GDM1 (cell line): ENCODE measurements around the gene PNCK.
"Not testable (repeated sequence)": the region's sequence is repeated elsewhere in the genome, so short reads cannot be mapped to it uniquely, and the experiment has no call there.

Source experiments
- DNase-seq: peaks from one replicate; lab custom pipeline; 2025; lab: John Stamatoyannopoulos, UW

PNCK gene

DNA sequence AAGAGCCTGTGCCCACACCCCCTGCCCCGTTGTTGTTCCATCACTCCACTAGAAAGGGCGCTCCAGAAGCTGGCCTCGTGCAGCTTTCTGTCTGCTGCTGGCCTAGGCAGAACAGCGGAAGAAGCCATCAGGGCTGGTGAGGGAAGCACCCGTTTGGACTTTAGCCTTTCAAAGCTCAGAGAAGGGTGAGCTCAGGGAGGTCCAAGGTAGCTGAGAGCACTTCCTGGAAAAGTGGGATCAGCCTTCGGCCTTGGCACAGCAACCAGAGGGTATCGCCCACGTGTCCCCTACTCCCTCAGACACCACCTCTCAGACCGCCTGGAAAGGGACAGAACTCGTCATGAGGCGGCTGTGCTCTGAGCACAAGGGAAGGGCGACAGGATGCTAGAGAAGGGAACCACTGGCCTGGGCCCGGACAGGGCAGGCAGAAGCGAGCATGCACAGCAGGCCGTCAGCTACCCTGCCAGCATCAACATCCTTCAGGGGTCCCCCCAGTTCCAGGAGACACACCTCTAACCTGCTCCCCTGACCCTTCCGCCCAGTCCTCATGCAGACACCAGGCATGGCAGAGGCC, 25.7 kb upstream of the PNCK start:
- not testable (repeated sequence) for DNase-seq

DNA sequence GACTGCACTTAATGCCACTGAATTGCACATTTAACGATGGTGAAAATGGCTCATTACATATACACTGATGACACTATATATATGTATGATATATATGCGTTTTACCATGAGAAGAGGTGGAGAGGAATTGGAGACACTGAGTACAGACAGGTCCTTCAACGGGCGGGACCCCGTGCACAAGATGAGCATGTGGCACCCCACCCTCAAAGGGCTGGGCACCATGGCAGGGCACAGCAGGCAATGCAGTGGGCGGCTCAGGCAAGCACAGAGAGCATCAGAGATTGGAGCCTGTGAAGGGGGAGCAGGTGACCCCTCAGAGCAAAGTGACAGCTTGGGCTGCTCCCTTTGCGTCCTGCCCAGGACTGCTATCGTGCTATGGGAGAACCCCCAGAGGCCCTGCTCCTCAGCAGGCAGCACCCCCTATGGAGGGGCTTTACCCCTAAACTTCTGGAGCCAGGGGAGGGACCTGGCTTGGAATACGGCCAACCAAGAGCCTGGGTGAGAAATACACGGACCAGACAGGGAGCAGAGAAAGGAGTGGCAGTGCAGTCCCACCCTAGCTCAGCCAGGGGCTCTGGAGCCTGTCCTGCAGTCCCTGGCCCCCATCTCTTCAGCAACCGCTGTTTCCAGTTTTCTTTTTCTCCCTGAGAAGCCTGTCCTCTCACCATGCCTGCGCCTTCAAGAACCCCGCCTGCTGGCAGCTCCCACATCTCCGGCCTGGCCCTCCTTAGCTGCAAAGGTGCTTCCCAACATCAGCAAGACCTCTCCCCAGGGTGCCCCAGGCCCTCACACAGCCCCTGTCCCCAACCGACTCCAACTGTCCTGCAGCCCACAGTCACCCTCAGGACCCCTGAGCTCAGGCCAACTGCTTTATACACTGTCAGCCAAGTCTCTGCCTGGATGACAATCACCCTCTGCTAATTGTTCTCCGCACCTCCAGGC, 24.6 kb upstream of the PNCK start:
- no peak for DNase-seq

DNA sequence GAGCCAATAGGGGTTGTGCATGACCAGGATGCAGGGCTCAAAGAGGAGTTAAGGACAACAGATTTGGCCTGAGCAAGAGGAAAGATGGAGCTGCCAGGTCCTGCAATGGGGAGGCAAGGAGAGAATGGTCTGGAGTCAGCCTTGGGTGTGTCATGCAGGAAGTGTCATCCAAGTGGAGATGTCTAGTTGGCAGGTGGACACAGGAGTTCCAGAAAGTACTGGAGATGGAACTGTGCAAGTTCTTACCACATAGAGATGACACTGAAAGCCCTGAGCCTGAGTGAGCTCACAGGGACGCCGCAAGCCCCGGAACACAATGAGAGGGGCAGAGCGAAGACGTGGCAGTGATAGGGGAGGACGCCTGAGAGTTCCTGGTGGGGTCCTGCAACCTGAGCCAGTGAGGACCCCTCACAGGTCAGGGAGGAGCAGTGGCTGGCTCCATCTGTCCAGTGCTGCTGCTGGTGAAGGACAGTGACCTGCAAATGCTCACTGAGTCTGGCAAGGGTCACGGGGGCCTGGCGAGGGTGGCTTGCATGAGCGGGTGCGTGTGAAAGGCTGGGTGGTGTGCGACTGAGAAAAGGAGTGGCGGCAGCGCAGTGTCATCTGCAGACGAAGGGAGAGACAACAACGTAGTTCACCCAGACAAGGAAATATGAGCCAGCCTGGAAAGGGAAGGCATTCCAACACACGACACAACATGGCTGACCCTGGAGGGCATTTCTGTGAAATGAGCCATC, 23.5 kb upstream of the PNCK start:
- not testable (repeated sequence) for DNase-seq

GRCh38 chrX:153696538-153696937, 22.9 kb upstream of the PNCK start:
- DNase-seq, result not testable (repeated sequence)

GRCh38 chrX:153696100-153696499, 22.5 kb upstream of the PNCK start:
- DNase-seq, result no peak

DNA sequence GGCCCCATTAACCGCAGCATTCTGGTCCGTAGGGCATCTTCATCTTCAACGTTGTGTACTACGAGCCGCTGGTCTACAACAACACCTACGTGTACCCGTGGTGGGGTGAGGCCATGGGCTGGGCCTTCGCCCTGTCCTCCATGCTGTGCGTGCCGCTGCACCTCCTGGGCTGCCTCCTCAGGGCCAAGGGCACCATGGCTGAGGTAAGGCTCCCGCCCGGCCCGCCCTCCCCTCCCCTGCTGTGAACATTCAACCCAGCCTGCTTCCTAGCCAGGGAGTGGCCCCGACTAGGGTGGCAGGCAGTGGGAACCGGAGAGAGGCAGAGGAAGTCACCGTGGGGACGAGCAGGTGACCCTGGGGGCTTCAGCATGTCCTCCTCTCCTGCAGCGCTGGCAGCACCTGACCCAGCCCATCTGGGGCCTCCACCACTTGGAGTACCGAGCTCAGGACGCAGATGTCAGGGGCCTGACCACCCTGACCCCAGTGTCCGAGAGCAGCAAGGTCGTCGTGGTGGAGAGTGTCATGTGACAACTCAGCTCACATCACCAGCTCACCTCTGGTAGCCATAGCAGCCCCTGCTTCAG, 21.2 kb upstream of the PNCK start:
- DNase-seq, result no peak

GRCh38 chrX:153694256-153694655, 20.6 kb upstream of the PNCK start:
- DNase-seq, result not testable (repeated sequence)

DNA sequence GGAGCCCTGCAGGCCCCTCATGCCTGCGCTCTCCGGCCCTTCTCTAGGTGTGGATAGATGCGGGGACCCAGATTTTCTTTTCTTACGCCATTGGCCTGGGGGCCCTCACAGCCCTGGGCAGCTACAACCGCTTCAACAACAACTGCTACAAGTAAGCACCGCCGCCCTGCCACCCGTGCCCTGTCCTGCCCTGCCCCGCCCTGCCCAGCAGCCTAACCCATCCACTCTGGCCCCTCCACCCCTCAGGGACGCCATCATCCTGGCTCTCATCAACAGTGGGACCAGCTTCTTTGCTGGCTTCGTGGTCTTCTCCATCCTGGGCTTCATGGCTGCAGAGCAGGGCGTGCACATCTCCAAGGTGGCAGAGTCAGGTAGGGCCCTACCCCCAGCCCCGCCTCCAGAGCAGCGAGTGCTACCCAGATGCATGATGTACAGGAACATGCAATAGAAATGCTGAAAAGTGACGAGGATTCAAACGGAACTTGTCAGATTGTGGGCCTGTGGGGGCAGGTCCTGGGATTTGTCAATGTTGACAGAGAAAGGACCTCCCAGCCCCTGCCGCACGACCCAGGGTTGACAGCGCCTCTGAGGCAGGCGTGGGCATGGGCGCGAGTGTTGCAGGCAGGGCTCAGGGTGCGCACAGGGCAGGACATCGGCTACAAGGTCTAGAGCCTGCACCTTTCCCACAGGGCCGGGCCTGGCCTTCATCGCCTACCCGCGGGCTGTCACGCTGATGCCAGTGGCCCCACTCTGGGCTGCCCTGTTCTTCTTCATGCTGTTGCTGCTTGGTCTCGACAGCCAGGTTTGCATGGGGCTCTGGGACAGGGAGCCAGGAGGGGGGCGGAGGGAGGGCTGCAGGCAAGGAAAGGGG, 19.8 kb upstream of the PNCK start:
- no peak for DNase-seq

DNA sequence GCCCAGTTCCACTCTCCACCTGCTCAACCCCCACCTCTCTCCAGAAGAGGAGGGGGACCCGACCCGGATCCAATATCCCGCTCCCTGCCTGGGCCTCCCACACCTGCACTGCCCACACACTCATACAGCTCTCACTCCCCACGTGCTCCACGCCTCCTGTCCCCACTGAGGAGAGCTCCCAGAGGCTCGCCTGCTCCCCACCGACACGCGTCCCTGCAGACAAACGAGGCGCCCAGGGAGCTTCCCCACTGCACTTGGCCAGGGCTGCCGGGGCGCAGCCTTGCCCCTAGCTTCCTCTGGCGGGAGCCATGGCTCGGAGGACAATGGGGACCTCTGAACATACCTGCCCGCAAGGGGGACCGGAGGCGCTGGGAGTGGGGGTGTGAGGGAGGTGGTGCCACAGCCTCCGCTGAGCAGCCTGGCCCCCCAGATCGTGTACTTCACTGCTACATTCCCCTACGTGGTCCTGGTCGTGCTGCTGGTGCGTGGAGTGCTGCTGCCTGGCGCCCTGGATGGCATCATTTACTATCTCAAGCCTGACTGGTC, 19.1 kb upstream of the PNCK start:
- no peak for DNase-seq

DNA sequence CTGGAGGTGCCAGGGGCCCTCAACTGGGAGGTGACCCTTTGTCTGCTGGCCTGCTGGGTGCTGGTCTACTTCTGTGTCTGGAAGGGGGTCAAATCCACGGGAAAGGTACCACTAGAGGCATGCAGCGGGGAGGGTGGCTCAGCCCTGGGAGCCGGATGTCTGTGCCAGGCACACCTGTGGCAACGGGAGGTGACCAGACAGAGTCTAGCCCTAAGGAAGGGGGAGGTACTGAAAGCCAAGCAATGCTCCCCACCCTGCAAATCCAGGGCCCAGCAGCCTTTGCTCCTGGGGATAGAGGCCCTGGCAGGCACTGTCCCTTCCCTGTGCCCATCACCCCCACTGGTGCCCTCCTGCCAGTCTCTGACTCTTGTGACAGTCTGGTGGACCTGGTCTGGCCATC, 18.4 kb upstream of the PNCK start:
- no peak for DNase-seq

GRCh38 chrX:153691032-153691827, 17.6 kb upstream of the PNCK start:
- DNase-seq, result not testable (repeated sequence)

DNA sequence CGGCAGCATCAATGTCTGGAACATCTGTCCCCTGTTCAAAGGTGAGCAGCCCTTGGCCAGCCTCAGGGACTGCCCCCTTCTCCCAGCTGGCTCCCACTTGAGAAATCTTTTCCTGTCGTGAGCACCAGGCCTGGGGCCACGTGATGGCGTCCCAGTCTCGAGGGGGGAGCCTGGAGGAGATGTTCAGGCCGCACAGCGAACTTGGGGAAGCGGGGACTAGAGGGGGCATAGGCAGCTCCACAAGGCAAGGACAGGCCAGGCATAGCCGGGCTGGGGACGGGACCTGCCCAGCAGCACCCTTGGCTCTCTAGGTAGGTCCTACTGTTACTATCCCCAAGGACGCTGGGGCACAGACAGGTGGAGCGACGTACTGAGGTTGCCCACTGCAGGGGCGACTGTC, 16.9 kb upstream of the PNCK start:
- DNase-seq, result no peak

DNA sequence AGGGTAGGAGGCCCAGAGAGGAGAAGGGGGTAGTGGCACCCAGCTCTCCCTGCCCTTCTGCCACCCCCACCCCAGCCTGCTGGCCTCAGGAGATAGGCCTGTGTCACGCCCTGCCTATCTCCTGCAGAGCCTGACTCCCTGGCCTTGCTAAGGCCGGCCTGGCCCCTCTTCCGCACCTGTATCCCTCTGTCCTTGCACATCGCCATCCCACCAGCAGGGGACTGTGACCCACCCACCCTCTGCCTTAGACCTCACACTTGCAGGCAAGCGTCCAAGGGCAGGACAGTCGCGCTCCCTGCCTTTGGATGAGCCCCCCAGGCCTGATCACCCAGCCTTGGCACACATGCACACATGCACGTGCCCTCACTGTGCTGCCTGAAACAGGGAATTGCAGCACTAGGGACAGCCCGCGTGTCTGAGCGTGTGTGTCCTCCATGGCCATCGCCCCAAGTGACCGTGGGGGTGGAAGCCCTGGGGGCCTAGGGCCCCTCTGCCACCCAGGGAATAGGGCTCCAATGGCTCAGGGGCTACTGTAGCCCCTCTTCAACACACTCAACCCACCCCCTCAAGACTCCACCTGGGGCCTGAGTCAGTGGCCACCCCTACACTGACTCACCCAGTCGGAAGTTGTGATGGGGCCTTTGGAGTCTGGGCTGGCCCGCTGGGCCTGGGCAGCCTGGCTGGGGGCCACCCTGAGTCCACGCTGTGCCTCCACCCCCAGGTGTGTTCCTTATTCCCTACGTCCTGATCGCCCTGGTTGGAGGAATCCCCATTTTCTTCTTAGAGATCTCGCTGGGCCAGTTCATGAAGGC, 16.2 kb upstream of the PNCK start:
- DNase-seq, result no peak

- DNase-seq, result no peak
Observed at GRCh38 chrX:153688911-153689590, 15.4 kb upstream of the PNCK start.

DNA sequence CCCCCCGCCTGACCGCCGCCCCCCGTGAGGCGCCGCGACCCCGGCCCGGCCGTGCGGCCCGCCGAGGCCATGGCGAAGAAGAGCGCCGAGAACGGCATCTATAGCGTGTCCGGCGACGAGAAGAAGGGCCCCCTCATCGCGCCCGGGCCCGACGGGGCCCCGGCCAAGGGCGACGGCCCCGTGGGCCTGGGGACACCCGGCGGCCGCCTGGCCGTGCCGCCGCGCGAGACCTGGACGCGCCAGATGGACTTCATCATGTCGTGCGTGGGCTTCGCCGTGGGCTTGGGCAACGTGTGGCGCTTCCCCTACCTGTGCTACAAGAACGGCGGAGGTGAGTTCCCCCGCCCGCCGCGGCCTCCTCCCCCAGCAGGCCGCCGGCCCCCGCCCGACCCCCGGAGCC, 14.9 kb upstream of the PNCK start:
- no peak for DNase-seq

DNA sequence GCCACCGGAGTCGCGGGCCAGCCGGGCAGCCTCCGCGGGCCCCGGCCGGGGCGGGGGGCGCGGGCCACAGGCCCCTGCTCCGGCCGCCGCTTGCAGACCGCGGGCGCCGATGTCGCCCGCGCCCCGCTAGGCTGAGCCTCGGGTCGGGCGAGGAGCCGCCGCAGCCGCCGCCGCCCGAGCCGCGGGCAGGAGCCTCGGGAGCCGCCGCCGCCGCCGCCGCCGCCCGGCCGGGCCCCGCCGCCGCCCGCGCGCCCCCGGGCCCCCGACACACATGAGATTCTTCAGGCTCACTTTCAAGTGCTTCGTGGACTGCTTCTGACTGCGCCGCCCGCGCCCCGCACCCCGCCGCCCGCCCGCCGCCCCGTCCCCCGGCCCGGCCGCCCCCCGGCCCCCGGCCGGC, 14.5 kb upstream of the PNCK start:
- no peak for DNase-seq

DNA sequence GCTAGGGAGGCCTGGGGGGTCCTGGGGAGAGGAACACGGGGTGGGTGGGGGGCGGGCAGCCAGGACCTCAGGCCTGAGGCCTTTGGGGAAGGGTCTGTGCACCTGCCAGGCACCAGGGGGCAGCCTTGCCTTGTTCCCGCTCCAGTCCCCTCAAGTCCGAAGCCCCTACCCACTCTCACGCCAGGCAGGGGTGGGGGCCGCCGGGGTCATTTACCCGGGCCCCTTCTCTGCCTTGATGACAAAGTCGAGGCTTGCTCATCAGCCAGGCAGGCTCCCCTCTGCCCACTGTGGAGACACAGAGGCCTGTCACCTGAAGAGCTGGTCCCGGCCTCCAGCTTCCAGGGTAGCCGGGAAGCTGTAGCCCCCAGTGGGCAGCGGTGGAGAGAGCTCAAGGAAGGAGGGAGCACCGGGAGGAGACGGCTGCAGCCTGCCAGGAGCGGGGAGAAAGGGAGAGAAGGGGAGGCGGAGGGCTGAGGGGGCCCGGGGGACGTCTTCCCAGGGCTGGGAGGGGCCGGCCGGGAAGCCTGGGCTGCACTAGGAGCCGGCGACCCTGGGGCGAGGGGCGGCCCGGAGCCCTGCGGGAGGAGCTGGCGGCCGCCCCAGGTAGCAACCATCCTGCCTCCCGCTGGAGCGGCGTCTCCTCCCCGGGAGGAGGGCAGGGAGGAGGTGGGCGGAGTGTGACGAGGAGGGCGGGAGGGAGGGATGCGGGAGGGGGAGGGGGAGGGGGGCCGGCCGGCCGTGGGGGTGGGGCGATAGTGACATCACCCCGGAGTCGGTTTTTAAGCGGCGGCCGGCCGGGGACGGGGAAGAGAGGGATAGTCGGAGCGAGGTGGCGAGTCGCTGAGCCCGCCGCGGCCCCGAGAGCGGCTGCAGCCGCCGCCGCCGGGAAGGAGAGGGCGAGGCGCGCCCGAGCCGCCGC, 13.8 kb upstream of the PNCK start, which contains the start of gene SLC6A8:
SLC6A8 (plus strand) TSS at position 806 of the 919 bp plus-strand sequence. CDS start 649 bp downstream, outside the sequence.
- no peak for DNase-seq

DNA sequence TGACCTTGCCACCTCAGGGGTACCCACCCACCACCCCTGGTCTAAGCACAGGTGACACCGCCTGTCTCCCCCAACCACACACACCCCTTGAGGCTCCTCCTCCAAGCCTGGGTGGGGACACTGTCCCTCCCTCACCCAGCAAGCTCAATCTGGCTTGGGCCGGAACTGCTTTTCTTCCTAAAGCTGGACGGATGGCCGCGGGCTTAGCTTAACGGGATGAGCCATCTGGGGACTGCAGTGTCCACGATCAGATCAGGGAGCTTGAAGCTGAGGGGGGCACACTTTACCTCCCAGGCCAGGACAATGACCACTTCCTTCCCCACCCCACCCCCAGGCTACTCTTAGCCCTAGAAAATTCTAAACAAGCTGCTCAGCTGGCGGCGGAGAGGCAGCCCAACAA, 13.1 kb upstream of the PNCK start:
- DNase-seq, result no peak
